ENCODE results near the gene ZNF787. TPM values are rescaled to one million over a fixed set of nuclear protein-coding genes. Genes with fewer than 3 reads are reported as not detected.

ZNF787 gene
- total and polyA plus RNA-seq, 3 donors from 2014 or later, result 22.3 to 41.4 (median 35.7) TPM

GRCh38 chr19:56158170-56158757 is 37.2 kb upstream of the ZNF787 start:
- peaks cover 3% of the 10 kb centered on the region for H3K4me1 ChIP-seq
- H3K4me3 ChIP-seq, result no peak overlapping the region
- no peak overlapping the region for H3K27ac ChIP-seq
- no peaks in the 10 kb centered on the region for H3K9me3 ChIP-seq
- WGBS, 2 donors, result 92 to 97% methylated on average over 6 to 16 of the region's 16 CpGs
- TF ChIP-seq CTCF (IDR thresholded peaks at IDR 0.05), result no peak
- TF ChIP-seq POLR2A (IDR thresholded peaks at IDR 0.05), result no peak
- H3K36me3 ChIP-seq (ENCODE audit: low read depth, missing control alignments), result no peaks in the 10 kb centered on the region
- no peak for DNase-seq
- intact Hi-C loops (cut with DNase I; ENCODE audit: low total_unique reads), result no loop called here
- H3K27me3 ChIP-seq, result no peaks in the 10 kb centered on the region

GRCh38 chr19:56156768-56157167 is 35.7 kb upstream of the ZNF787 start:
- Histone ChIP-seq H3K27me3 (no peaks in the 10 kb centered on the region), H3K9me3 (no peaks in the 10 kb centered on the region), H3K36me3 (ENCODE audit: low read depth, missing control alignments) (no peaks in the 10 kb centered on the region), H3K4me1 (peaks cover 3% of the 10 kb centered on the region), H3K27ac (no peak overlapping the region), H3K4me3 (no peak overlapping the region)
- 85 to 93% methylated on average over 5 to 11 of the region's 11 CpGs for WGBS, 2 donors
- intact Hi-C loops (cut with DNase I; ENCODE audit: low total_unique reads), result no loop called here
- TF ChIP-seq POLR2A (IDR thresholded peaks at IDR 0.05) (no peak), CTCF (IDR thresholded peaks at IDR 0.05) (no peak)
- no peak for DNase-seq

GRCh38 chr19:56155124-56155687 is 34.1 kb upstream of the ZNF787 start:
- H3K27me3 ChIP-seq, result no peaks in the 10 kb centered on the region
- H3K4me1 ChIP-seq, result peaks cover 3% of the 10 kb centered on the region
- H3K9me3 ChIP-seq, result no peaks in the 10 kb centered on the region
- DNase-seq, result peak; percentile 53
- TF ChIP-seq POLR2A (IDR thresholded peaks at IDR 0.05), result no peak
- peak in 2 of 3 experiments; percentile 44 to 48 for TF ChIP-seq CTCF (IDR thresholded peaks at IDR 0.05)
- H3K27ac ChIP-seq, result no peak overlapping the region
- H3K36me3 ChIP-seq (ENCODE audit: low read depth, missing control alignments), result no peaks in the 10 kb centered on the region
- intact Hi-C loops (cut with DNase I; ENCODE audit: low total_unique reads), result no loop called here
- WGBS, 2 donors, result 43 to 71% methylated on average over 6 to 17 of the region's 17 CpGs
- H3K4me3 ChIP-seq, result no peak overlapping the region

- Histone ChIP-seq H3K36me3 (ENCODE audit: low read depth, missing control alignments) (no peaks in the 10 kb centered on the region), H3K4me3 (no peak overlapping the region), H3K27ac (no peak overlapping the region), H3K9me3 (no peaks in the 10 kb centered on the region), H3K4me1 (peaks cover 4% of the 10 kb centered on the region), H3K27me3 (no peaks in the 10 kb centered on the region)
- intact Hi-C loops (cut with DNase I; ENCODE audit: low total_unique reads), result no loop called here
- TF ChIP-seq POLR2A (IDR thresholded peaks at IDR 0.05), result no peak
- TF ChIP-seq CTCF (IDR thresholded peaks at IDR 0.05), result no peak
- WGBS, 2 donors, result 68 to 78% methylated on average over 6 of the region's 6 CpGs
- no peak for DNase-seq
Observed at GRCh38 chr19:56153507-56153906, 32.4 kb upstream of the ZNF787 start.

- H3K4me1 ChIP-seq, result peaks cover 12% of the 10 kb centered on the region
- no peak for DNase-seq
- H3K4me3 ChIP-seq, result no peak overlapping the region
- no peaks in the 10 kb centered on the region for H3K27me3 ChIP-seq
- TF ChIP-seq POLR2A (IDR thresholded peaks at IDR 0.05) (no peak), CTCF (IDR thresholded peaks at IDR 0.05) (no peak)
- intact Hi-C loops (cut with DNase I; ENCODE audit: low total_unique reads), result no loop called here
- no peaks in the 10 kb centered on the region for H3K9me3 ChIP-seq
- no peaks in the 10 kb centered on the region for H3K36me3 ChIP-seq (ENCODE audit: low read depth, missing control alignments)
- 78 to 91% methylated on average over 2 of the region's 2 CpGs for WGBS, 2 donors
- H3K27ac ChIP-seq, result no peak overlapping the region
Observed at GRCh38 chr19:56152644-56153043, 31.5 kb upstream of the ZNF787 start.

Measured in testis (tissue), 3 donors.